A549 treated with Hydrocortisone at 1 μM for 4 hours (cell line): ENCODE results near the gene C9orf78. TPM values are rescaled to one million over a fixed set of nuclear protein-coding genes. Genes with fewer than 3 reads are reported as not detected.

ENCODE experiments used
- total RNA-seq: library from RNA; stranded (reverse); fragments of 200-300 nt; extraction: Qiagen RNA extraction; gene quantifications from 5 replicates; pipeline ENCODE4 v1.2.3, GENCODE V29; 2022

Gene C9orf78, protein sequence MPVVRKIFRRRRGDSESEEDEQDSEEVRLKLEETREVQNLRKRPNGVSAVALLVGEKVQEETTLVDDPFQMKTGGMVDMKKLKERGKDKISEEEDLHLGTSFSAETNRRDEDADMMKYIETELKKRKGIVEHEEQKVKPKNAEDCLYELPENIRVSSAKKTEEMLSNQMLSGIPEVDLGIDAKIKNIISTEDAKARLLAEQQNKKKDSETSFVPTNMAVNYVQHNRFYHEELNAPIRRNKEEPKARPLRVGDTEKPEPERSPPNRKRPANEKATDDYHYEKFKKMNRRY
- 46.5 to 54.9 TPM (median 48.5 TPM) in 5 replicates for total RNA-seq

DNA sequence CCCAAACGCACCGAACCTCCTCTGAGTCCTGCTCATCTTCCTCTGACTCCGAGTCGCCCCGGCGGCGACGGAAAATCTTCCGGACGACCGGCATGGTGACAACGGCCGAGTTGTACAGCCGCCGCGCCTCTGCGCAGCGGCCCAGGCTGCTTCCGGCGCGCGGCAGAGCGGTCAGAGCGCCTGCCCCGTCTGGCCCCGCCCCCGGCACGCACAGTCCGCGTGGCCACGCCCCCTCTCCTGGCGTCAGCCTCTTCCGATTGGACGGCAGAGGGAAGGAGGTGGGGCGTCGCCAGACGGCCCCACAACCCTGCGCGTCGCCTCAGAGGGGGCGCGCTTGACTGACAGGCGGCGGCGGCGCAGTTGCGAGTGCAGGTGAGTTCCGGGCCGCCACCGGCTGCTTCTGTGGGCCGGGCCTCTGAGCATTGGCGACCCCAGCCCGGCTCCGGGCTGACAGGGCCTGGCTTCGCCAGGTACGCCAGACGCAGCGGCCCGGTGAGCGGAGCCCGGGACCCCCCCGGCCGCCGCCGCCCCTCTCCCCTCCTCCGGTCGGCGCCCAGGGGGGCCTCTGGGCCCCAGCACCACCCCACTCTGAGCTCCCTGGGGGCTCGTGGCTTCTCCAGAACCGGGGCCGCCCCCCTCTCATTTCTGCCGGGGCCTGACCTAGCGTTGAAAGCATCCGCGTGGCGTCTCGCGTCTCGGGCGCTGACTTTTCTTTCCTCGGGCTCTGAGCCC lies at the start of gene C9orf78, which contains the start of gene USP20:
Gene C9orf78 (minus strand): TSS at position 148 of the 732 bp plus-strand sequence. CDS start 54 bp downstream, at position 94.
Gene USP20 (plus strand): TSS at position 331 of the 732 bp plus-strand sequence. CDS start 17,098 bp downstream, outside the sequence.

DNA sequence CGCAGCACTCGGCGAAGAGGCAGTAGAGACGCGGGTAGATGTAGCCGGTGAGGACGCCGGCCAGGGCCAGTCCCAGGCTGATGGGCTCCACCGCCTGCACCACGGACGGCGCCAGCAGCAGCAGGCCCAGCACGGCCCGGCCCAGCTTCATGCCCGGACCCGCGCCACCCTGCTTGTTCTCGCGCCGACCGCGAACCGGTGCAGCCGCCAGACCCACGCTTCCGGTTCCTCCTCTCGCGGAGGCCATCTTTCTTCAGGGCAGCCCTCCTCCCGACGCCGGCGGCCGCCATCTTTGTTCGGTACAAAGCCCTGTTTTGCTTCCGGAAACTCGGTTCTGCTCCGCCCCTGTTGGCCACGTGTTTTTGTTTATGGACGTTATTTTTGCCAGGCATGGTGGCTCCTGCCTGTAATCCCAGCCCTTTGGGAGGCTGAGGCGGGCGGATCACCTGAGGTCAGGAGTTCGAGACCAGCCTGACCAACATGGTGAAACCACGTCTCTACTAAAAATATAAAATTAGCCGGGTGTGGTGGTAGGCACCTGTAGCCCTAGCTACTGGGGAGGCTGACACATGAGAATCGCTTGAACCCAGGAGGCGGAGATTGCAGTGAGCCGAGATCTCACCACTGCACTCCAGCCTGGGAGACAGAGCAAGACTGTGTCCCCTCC lies 11.0 kb downstream of the C9orf78 start, which contains the start of gene TOR1A:
Gene TOR1A (minus strand): TSS at position 202 of the 667 bp plus-strand sequence. CDS start 51 bp downstream, at position 151.

DNA sequence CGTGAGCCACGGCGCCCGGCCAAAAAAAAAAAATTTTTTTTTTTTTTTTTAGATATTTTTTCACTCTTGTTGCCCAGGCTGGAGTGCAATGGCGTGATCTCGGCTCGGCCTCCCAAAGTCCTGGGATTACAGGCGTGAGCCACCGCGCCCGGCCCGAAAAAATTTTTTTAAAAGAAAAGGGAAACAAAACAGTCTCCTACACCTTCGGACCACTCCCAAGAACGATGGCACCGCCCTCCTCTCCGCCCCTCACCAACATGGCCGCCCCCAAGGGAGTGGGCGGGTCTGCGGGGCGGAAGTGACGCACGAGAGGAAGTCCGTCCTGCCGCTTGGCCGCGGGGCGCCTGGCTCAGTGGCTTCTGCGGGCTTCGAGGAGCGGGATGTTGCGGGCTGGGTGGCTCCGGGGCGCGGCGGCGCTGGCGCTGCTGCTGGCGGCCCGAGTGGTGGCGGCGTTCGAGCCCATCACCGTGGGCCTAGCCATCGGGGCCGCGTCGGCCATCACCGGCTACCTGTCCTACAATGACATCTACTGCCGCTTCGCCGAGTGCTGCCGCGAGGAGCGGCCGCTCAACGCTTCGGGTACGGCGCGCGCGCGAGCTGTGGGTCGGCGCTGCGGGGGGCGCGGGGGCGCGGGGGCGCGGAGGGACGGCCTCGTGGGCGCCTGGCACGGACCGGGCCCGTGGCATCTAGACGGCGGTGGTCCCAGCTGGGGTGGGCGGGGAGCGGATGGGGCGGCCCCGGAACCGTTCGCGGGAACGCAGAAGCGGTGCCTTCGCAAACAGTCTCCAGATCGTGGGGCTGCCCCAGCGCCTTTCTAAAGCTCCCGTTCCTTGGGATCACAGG lies 32.0 kb downstream of the C9orf78 start, which contains the start of gene TOR1B:
Gene TOR1B (plus strand): TSS at position 352 of the 843 bp plus-strand sequence. CDS start 29 bp downstream, at position 381.

Other genes with a start within 250 kb of the C9orf78 start
- 0.08 TPM in 1 of 5 replicates, not detected in the others for gene C9orf50, start 214.2 kb downstream of the C9orf78 start, total RNA-seq
- 85.6 to 101 TPM (median 90.1 TPM) in 5 replicates for gene NTMT1, start 209.1 kb downstream of the C9orf78 start, total RNA-seq
- 23.2 to 25.0 TPM (median 24.4 TPM) in 5 replicates for gene ASB6, start 193.1 kb downstream of the C9orf78 start, total RNA-seq
- 4.7 to 11.6 TPM (median 10.1 TPM) in 5 replicates for gene PRRX2, start 169.6 kb downstream of the C9orf78 start, total RNA-seq
- gene PTGES, start 82.2 kb downstream of the C9orf78 start, total RNA-seq, result 149 to 184 TPM (median 164 TPM) in 5 replicates
- 21.1 to 26.7 TPM (median 24.2 TPM) in 5 replicates for gene TOR1B, start 32.1 kb downstream of the C9orf78 start, total RNA-seq
- 57.3 to 64.4 TPM (median 62.1 TPM) in 5 replicates for gene TOR1A, start 11.1 kb downstream of the C9orf78 start, total RNA-seq
- gene USP20, start 183 bp upstream of the C9orf78 start, total RNA-seq, result 4.1 to 6.1 TPM (median 5.5 TPM) in 5 replicates
- gene FNBP1, start 207.9 kb upstream of the C9orf78 start, total RNA-seq, result 11.5 to 15.1 TPM (median 13.8 TPM) in 5 replicates
- 23.6 to 33.4 TPM (median 27.2 TPM) in 5 replicates for gene GPR107, start 218.6 kb upstream of the C9orf78 start, total RNA-seq